Left kidney (tissue), 8 donors: ENCODE data around the gene TIMP4. TPM values are rescaled to one million over a fixed set of nuclear protein-coding genes. Genes with fewer than 3 reads are reported as not detected.

Experiments
- DNase-seq: peaks from one replicate; pipeline ENCODE4 v3.0.0-alpha.2; 2013
- long read RNA-seq, 8 donors: transcript quantifications; one replicate each; lab custom pipeline, GENCODE V29; 2026
- polyA plus RNA-seq: library from polyadenylated mRNA; unstranded; fragments of 120-200 nt; gene quantifications from one replicate; pipeline ENCODE4 v1.2.1, GENCODE V29; 2013; ENCODE audit not compliant: insufficient read length

TIMP4 gene
- polyA plus RNA-seq, result 1.0 TPM
- long read RNA-seq, donor 1, result 0 reads
- long read RNA-seq, donor 2, partial matches to known transcripts, result 0 of 1 reads
- long read RNA-seq, donor 2, other reads (novel, unspliced or antisense), result 0 of 1 reads
- long read RNA-seq, donor 3, result 0 reads
- long read RNA-seq, donor 4, result 0 reads
- long read RNA-seq, donor 5, partial matches to known transcripts, result 0 of 1 reads
- long read RNA-seq, donor 5, other reads (novel, unspliced or antisense), result 0 of 1 reads
- long read RNA-seq, donor 6, partial matches to known transcripts, result 0 of 2 reads
- long read RNA-seq, donor 6, other reads (novel, unspliced or antisense), result 0 of 2 reads
- long read RNA-seq, donor 7, result 0 reads
- long read RNA-seq, donor 8, result 0 reads

DNA sequence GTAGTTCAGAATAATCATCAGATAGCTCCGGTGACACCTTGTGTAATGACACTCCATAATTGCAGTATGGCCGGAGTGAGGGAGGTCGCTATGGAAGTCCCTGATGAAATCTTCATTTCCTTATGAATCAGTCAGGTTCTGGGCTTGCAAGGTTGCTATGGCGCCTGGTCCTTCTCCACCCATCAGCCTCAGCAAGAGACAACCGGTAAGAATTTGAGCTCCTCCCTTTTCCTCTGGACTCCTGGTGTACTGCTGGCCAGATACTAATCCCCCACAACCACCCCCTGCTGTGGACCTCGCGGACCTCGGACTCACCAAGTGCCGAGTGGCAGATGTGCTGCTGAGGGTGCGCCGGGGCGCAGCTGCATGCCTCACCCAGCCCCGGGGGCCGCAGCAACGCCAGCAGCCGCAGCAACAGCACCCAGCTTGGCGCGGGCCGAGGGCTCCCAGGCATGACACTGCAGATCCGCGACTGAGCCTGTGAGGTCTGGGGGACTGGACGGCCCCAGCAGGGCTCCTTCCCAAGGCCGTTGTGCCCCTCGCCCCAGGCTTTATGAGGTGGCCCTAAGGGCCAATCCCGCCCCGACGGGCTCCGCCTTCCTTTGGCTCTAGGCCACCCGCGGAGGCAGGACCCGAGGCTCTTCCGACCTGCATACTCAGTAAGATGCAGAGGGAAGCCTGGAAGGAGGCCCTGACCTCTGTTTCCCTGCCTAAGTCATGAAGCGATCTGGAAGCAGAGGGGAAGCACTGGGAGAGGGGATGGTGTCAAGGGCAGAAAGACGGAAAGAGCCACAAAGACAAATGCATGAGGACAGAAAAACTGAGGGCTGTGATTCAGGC is at the start of gene TIMP4:
Gene TIMP4 (minus strand): TSS at position 526 of the 840 bp plus-strand sequence. CDS start 72 bp downstream, at position 454.
- DNase-seq, result no peak

DNA sequence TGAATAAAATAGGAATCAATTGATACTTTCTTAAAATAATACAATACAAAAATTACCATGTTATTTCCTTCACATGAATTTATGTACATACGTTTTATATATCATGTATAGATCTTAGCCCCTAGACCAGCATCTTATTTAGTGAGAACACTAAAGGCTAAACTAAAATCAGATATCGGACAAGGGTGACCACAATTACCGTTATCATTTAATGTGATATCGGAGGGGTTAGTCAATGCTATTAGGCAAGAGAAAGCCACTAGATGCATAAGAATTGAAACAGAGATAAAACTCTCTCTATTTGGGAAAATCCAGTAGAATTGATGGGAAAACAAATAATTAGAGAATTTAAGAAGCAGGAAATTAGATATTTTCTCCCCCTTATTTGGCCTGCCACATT is 46.5 kb upstream of the TIMP4 start:
- DNase-seq, result no peak

DNA sequence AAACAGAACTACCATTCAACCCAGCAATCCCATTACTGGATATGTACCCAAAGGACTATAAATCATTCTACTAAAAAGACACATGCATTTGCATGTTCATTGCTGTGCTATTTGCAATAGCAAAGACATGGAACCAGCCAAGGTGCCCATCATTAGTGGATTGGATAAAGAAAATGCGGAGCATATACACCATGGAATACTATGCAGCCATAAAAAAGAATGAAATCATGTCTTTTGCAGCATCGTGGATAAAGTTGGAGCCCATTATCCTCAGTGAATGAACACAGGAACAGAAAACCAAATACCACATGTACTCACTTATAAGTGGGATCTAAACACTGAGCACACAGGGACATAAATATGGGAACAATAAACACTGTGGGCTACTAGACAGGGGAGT is 43.1 kb upstream of the TIMP4 start:
- DNase-seq, result no peak

DNA sequence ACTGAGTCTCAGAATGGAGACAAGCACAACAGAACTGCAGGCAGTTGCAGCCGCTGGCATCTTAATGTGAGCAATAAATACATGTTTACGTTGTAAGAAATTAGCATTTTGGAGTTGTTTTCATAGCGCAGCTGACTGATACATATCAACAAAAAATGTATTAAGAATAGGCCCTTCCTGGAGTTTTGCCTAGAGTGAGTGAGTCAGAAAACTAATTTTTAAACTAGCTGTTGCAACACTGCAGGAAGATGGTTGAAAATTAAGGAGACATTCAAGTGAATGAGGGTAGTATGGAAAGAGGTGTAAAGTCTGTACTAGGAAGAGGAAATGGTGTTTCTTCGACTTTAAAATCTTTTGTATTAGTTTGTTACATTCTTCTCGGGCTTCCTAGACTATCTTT is 39.6 kb upstream of the TIMP4 start:
- DNase-seq, result no peak

DNA sequence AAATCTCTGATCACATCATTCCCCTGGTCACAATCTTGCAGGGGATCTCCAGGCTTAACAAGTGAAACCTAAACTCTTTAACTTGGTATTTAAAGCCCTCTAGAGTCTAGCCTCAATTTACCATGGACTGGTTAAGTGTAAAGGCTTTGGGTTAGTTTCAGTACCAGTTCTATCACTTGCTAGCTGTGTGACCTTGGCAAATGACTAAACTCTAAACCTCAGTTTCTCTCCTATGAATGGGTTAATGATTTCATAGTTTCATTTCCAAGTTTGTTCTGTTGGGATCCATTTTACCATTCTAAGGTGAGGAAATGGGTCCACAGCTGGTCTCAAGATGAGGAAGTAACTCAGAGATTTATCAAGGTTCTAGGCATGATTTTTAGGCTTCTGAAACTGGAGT is 38.8 kb upstream of the TIMP4 start:
- no peak for DNase-seq

DNA sequence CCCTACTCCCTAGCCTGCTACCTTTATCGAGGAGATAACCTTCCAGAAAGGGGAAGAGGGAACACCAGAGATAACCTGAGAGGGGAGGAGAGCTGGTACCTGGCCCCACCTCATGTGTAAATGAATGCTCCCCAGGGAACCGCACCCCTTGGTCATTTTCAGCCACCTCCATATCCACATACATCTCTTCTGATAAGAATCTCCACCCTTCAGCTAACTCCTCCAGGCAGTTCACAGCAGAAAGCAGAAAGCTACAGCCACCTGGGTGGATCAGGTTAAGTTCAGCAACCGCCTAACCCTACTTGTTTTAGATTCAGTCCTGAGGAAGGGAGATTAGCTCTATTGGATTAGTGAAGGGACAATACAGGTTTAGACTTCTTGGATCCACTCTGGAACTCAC is 38.0 kb upstream of the TIMP4 start:
- no peak for DNase-seq

DNA sequence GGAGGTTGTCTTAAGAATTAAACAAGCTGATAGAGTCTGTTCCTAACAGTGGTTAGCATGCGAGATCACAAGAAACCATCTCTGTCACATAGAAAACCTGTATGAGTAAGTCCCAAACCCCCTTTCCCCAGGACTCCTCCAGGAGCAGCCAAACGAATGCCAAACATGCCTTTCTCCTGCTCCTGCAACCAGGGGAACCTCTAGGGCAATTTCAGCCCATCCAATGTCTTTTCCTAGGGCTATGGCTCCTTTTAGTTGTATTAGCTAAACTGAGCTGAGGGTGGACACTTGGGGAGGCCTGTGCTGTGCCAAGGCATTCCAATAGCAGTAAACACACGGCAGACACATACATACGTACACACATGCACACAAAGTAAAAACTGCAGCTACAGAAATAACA is 36.5 kb upstream of the TIMP4 start:
- no peak for DNase-seq

DNA sequence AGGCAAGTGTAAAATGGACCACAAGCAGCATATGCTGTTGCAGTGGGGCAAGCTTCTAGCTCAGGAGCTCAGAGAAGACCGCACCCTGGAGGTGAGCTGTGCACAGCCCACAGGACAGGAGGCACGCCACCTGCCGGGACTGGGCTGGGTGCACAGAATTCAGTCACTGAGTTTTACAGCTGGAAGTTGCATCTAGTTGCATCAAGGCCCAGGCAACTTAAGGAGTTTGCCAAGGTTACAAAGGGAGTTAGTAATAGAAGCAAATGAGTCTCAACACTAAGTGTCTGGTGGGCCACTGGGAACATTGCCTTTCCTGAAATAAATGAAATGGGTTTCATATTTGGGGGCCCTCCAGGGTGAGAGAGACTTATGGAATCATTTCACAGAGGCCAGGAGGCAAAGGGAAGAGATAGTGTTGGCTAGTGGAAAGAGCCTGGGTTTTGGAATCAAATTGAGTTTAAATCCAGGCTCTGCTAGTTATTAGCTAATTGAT is 36.0 kb upstream of the TIMP4 start:
- DNase-seq, result no peak

DNA sequence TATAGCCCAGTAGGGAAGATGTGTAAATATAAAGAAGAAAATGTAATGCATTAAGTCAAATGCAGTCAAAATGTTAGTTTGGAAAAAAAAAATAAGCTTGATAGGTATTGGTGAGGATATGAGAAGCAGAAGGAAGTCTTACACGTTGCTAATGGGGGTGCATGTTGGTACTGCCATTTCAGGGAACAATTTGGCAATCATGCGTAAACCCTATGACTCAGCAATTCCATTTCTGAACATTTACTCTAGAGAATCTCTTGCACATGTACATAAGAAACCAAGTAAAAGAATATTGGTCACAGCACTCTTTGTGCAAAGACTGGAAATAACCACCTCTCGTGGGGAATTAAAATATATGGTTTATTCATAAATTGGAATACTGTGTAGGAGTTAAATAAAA is 35.5 kb upstream of the TIMP4 start:
- DNase-seq, result no peak

DNA sequence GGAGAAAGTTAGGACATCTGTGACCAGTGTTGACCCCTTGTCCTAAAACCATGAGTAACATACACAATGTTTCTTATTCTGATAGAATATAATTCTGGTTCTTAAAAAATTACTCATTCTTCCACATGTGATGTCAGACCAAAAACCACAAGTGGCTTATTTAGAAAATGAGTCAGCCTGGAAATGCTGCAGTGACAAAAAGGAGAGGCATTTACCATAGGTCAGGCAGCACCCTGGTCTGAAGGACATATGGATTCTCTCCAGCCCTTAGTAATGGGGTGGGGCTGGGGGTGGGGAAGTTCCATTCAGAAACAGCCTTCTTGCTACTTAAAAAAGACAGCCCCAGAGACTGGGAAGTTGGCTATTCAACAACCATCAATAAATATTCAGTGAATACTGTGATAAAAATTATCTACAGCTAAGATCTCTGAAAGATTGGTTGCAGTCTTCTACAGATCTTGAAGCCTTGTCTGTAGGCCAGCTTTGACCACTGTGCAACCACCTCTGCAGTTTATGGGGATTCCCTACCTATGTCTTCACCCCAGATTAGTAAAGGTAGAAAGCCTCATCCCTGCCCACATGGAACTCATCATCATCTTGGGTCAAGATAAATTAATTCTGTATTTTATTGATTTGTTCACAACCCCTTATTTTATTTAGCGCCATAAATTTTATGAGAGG is 34.9 kb upstream of the TIMP4 start:
- DNase-seq, result no peak

DNA sequence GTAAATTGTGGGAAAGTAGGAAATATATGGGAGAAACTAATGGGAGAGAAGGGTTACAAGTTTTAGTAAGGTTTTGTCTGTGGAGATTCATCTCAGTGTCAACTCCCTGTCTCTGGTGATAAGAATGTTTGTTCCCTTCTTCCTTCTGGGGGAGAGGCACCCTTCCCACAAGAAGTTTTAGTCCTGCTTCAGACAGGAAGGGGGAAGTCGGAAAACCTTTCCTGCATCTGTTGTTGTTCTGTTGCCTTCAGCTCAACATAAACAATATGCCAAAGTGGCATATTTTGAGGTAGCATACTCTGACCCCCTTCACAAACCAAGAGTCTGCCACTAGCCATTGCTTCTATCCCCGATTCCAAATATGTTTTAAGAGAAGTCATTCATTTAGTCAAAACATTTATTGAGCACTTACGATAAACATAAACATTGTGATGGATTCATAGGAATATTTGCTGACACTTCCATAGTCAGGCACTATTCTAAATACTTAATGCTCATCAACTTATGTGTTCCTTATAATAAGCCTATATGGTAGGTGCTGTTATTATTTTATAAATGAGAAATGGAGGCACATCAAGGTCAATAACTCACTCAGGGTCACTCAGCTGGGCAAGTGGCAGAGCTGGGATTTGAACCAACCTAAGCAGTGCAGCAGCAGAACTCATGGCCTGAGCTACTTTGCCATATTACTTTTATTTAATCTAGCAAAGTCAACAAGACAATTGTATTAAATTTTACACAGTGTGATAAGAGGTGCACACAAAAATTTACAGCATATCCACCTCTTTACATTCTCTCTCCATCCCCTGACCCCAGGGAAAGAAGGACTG is 34.2 kb upstream of the TIMP4 start:
- DNase-seq, result no peak

DNA sequence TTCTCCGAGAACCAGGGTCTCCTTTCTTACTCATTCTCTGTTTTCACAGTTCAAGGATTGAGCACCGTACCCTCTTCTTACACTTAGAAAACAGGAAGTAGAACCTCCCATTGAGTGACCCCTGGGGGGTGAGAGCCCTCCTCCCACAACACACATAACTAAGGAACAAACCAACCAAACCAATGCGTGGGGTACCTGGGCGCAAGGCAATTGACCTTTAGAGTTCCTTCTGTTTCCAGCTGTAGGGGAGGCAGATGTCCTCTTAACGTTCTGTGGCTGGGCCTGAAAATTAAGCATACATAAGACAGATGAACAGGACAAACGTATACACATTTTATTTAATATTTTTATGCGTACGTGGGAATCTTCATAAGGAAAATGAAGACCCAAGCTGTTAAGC is 33.5 kb upstream of the TIMP4 start:
- no peak for DNase-seq

DNA sequence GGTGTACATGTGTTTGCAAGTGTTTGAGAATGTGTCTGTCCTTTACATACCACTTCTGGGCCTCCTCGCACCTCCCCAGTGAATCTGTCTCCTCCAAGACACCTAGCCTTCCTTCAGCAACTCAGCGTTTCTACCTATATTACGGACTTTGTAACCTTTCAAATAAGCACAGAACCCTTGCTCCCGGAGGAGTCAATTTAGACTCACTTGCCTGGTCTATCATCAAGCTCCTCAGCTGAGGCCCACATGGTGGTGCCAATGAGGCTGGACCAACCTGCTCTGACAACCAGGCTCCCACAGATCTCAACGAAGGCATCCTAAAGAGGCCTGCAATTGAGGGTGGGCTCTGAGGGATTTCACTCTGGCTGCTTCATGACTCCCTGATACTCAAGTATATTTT is 32.8 kb upstream of the TIMP4 start:
- no peak for DNase-seq

DNA sequence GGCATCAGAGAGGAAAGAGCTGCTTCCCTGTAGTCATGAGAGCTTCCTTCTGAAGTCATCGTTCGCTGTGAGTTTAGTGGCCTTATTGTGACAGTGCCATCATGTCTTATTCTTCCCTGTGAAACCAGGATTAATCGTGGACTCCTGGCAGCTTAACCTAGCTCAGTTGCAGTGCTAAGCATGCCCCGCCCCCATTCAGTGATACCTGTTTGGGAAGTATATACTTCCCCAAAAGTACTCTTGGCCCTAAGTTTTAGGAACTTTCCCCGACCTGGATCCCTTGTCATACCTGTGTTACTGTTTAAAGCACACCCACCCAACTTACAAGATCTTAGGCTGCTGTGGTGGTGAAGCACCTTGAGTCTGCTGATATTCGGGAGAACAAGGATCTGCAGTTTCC is 32.1 kb upstream of the TIMP4 start:
- DNase-seq, result no peak

DNA sequence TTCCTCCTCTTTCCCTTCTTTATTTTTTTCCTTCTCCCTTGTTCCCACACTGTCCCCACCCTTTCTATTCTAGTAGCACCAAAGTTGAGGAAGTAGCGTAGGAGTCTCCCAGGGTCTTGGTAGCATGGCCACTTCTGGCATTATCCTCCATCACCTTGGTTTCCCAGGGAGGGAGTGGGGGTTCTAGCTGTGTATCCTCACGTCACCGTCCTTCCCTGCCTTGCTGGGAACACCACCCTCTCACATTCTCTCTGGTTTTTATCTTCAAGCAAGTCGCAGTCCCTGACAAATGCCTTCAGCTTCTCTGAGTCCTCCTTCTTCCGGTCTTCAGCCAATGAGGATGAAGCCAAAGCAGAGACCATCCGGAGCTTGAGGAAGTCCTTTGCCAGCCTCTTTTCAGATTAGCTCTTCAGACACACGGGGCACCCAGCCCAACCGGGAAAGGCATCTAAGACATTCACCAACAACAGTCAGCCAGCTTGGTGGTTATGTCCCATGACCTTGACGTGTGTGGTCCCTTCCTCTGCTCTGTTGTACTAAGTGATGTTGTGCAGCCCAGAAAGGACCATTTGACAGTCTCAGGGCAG is 31.6 kb upstream of the TIMP4 start:
- no peak for DNase-seq

DNA sequence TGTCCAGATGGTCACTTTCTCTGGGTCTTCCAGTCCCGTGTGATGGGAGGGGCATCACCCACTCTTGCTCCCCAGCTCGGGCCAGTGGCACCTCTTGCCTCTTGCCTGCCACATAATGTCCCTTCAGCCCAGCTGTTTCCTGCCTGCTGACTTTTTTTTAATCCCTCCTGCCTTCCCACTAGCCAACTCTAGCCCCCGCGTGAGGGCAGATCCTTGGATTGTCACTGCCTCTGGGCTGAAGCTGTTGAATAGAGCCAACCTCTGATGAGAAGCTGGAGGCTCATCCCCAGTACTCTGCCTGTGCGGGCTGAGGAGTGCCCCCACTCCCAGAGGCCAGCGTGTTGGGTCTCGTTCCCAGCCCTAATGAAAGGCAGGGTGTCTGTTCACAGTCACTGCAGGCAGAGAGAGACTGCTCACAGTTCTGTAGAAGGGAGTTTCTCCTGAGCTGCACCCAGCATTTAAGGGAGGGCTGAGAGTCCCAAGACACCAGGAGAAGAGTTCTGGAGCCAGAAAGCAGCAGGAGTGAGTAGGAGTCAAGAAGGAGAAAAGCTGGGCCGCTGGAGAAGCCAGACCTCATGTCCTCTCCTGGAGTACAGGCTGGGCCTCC is 30.1 kb upstream of the TIMP4 start:
- DNase-seq, result no peak

DNA sequence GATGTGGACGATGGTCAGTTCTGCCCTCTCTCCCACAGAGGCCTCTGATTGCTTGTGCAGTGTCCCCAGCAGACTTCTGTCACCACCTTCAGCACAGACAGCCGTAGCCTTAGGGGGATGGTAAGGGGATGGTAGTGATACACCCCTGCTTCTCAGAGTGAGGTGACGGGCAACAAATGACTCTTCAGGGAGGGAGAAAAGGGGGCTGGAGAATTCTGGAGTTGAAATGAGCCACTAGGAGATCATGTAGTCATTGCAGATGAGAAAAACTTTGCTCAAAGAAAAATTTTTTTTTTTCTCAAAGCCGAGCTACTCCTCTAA is 29.6 kb upstream of the TIMP4 start:
- no peak for DNase-seq

DNA sequence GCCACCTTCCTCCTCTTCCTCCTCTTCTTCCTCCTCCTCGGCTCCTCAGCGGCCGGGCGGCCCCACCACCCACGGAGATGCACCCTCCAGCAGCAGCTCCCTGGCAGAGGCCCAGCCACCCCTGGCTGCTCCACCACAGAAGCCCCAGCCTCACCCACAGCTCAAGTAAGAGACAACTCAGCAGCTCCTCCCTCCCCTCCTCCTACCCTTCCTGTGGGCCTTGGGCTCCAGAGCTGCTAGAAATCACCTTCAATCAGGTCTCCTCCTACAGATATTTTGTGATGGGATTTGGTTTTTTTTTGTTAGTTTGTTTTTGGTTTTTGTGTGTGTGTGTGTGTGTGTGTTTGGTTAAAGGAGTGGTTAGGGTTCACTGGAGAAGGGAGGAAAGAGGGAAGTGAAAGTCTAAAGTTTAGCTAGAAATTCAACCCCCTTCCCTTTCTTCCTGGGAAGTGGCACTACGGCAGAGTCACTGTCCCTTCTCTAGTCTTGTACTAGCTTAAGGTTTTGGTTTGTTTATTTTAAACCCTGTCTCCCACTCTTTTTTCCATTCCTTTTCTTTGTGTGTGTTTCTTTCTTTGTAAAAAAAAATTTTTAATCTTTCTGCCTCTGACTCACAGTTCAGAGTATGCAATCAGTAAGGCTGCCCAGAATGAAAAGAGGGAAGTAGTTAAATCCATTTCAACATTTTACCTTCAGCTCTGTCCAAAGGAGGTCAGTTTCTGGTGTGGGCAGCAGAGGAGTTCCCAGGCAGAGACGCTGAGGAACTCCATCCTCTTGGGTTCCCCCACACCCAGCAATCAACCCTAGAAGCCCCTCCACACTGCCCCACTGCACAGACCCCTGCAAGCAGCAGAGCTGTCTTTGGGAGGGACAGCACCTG is 29.0 kb upstream of the TIMP4 start:
- no peak for DNase-seq

DNA sequence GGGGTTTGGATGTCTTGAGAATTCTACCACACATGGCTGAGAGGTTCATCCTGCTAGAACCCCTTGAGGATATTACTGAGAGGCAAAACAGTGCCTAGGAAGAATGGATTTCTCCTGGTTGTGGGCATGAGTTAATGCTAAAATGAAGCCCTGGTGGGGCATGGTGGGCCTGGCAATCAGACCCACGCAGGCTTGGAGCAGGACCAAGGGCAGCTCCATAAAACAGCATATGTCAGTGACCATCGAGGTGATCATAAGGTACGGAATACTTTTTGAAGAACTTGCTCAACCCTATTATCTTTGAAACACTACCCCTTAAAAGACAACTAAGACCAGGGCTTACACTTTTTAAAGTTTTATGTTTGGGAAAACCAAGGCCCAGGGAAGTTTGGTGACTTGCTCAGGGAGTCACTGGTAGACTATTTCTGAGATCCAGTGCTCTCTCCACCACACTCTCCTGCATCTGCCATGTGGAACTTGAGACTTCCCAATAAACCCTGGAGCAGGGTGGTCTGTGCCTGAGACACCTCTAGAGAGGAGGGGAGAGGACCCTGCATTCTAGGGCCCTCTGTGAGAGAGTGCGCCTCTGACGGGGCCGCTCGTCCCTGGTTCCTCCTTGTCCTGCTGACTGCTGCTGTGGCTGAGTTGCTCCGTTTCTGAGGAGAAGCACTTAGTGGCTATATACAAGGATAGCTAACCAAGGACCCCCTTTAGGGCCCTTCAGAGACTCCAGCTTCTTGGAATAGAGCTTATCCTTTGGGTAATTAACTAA is 28.0 kb upstream of the TIMP4 start:
- no peak for DNase-seq
